GM23338 (cell line): ENCODE results near the gene CYP1B1. TPM values are rescaled to one million over a fixed set of nuclear protein-coding genes. Genes with fewer than 3 reads are reported as not detected.
A peak's percentile ranks its signal among the peaks of the same experiment; 100 is the strongest.

Source experiments
- ATAC-seq: fragments of 200-7000 bp; cut with Tn5 transposase; 3 replicates; pipeline ENCODE4 v1.9.1; 2020
- DNase-seq: peaks from one replicate; pipeline ENCODE4 v3.0.0-alpha.2; 2015; ENCODE audit warnings: low spot score
- H2AFZ ChIP-seq: fragments of 200-600 bp; sonication (generic); 2 replicates; pipeline ENCODE4 v1.8.0; 2016; ENCODE audit warnings: antibody characterized with exemption, mild to moderate bottlenecking, moderate library complexity
- H3F3A ChIP-seq: fragments of 200-600 bp; sonication (generic); replicated peaks from 2 replicates; pipeline ENCODE4 v1.8.0; 2017; ENCODE audit warnings: antibody characterized with exemption, mixed run types, low read depth
- H3K27ac ChIP-seq: fragments of 200-600 bp; sonication (generic); 2 replicates; pipeline ENCODE4 v1.6.1; 2016; ENCODE audit warnings: low read depth
- H3K27me3 ChIP-seq: fragments of 200-600 bp; sonication (generic); 2 replicates; pipeline ENCODE4 v1.8.0; 2016; ENCODE audit warnings: mild to moderate bottlenecking, mixed run types, moderate library complexity; ENCODE audit not compliant: insufficient read depth
- H3K36me3 ChIP-seq: fragments of 200-600 bp; sonication (generic); 2 replicates; pipeline ENCODE4 v1.8.0; 2016; ENCODE audit warnings: mild to moderate bottlenecking; ENCODE audit not compliant: insufficient read depth
- H3K4me1 ChIP-seq: fragments of 200-600 bp; sonication (generic); 2 replicates; pipeline ENCODE4 v1.8.0; 2016; ENCODE audit warnings: mild to moderate bottlenecking, moderate library complexity; ENCODE audit not compliant: insufficient read depth
- H3K4me2 ChIP-seq: fragments of 200-600 bp; sonication (generic); 2 replicates; pipeline ENCODE4 v1.7.1; 2017; ENCODE audit warnings: mixed run types
- H3K4me3 ChIP-seq: fragments of 200-600 bp; sonication (generic); 2 replicates; pipeline ENCODE4 v1.6.1; 2016; ENCODE audit warnings: mixed run types
- H3K79me2 ChIP-seq: fragments of 200-600 bp; sonication (generic); replicated peaks from 2 replicates; pipeline ENCODE4 v1.8.0; 2017; ENCODE audit warnings: mild to moderate bottlenecking; ENCODE audit not compliant: insufficient read depth
- H3K9me2 ChIP-seq: fragments of 200-600 bp; sonication (generic); 2 replicates; pipeline ENCODE4 v1.8.0; 2017; ENCODE audit not compliant: insufficient read depth
- H4K20me1 ChIP-seq: fragments of 200-600 bp; sonication (generic); replicated peaks from 2 replicates; pipeline ENCODE4 v1.8.0; 2017; ENCODE audit warnings: mild to moderate bottlenecking; ENCODE audit not compliant: insufficient read depth
- H3K27ac Mint-ChIP-seq: 2 replicates; pipeline ENCODE4 v1.8.0; 2020; ENCODE audit warnings: inconsistent platforms, mild to moderate bottlenecking, moderate library complexity, mixed read lengths
- H3K27me3 Mint-ChIP-seq: 3 replicates; pipeline ENCODE4 v1.8.0; 2022; ENCODE audit warnings: low read depth, mild to moderate bottlenecking, moderate library complexity, mixed read lengths, inconsistent platforms; ENCODE audit not compliant: insufficient read depth, poor library complexity
- H3K36me3 Mint-ChIP-seq: 3 replicates; pipeline ENCODE4 v1.8.0; 2021; ENCODE audit warnings: low read depth, mild to moderate bottlenecking, inconsistent platforms, moderate library complexity, mixed read lengths
- H3K4me1 Mint-ChIP-seq: 3 replicates; pipeline ENCODE4 v1.8.0; 2020; ENCODE audit warnings: mild to moderate bottlenecking, inconsistent platforms, mixed read lengths
- H3K4me3 Mint-ChIP-seq: 3 replicates; pipeline ENCODE4 v1.8.0; 2021; ENCODE audit warnings: moderate library complexity, mild to moderate bottlenecking, inconsistent platforms, mixed read lengths
- H3K9me3 Mint-ChIP-seq: 3 replicates; pipeline ENCODE4 v1.8.0; 2020; ENCODE audit warnings: moderate library complexity, mild to moderate bottlenecking, inconsistent platforms, mixed read lengths
- CREB1 ChIP-seq: fragments of 250-450 bp; sonication (Bioruptor Pico); IDR thresholded peaks from 2 replicates; pipeline ENCODE4 v1.5.0; 2020; ENCODE audit warnings: low read depth, mild to moderate bottlenecking, moderate library complexity
- CTCF ChIP-seq, 2 experiments: fragments of 200-600 bp in 1 of 2; sonication (generic) in 1 of 2; conservative IDR thresholded peaks; 2 replicates each; pipeline versions ENCODE4 v1.5.1 to v1.6.1; 2016 to 2017; ENCODE audit warnings: antibody characterized with exemption in 2 of 2, low read depth in 2 of 2, mild to moderate bottlenecking in 2 of 2, moderate library complexity in 1 of 2
- EZH2 ChIP-seq: fragments of 200-600 bp; sonication (generic); IDR thresholded peaks from one replicate; pipeline ENCODE4 v1.8.0; 2017; ENCODE audit warnings: antibody characterized with exemption, mild to moderate bottlenecking, low read depth; ENCODE audit not compliant: unreplicated experiment
- EZH2phosphoT487 ChIP-seq: fragments of 200-600 bp; sonication (generic); IDR thresholded peaks from one replicate; pipeline ENCODE4 v1.8.1; 2018; ENCODE audit warnings: antibody characterized with exemption; ENCODE audit not compliant: unreplicated experiment
- NANOG ChIP-seq: IDR thresholded peaks from 2 replicates; pipeline ENCODE4 v1.6.1; 2016; ENCODE audit warnings: antibody characterized with exemption, borderline replicate concordance
- REST ChIP-seq: IDR thresholded peaks from one replicate; pipeline ENCODE4 v1.6.1; 2018; ENCODE audit warnings: antibody characterized with exemption; ENCODE audit not compliant: unreplicated experiment
- STAT1 ChIP-seq: IDR thresholded peaks from one replicate; pipeline ENCODE4 v1.6.1; 2016; ENCODE audit warnings: antibody characterized with exemption; ENCODE audit not compliant: unreplicated experiment
- ZNF114 ChIP-seq: fragments of 250-450 bp; sonication (Bioruptor Pico); IDR thresholded peaks from 2 replicates; pipeline ENCODE4 v1.5.0; 2020; ENCODE audit warnings: mild to moderate bottlenecking, moderate library complexity
- polyA plus RNA-seq: library from polyadenylated mRNA; unstranded; fragments of >200 nt; fragmentation: Nextera tagmentation; extraction: Ambion mirVana; gene quantifications from 2 replicates; pipeline ENCODE4 v1.2.1, GENCODE V29; 2016
- total RNA-seq: library from RNA; depleted of rRNA; stranded (reverse); fragments of >200 nt; shearing (Covaris generic); gene quantifications from 2 replicates; pipeline ENCODE4 v1.2.3, GENCODE V29; 2014

The CYP1B1 gene
- total and polyA plus RNA-seq, 2 experiments from 2014 or later: 3.3 to 6.2 TPM

- DNase-seq (no peak), ATAC-seq (no peak)
- peaks cover 2% of the 10 kb centered on the region for H3K27me3 Mint-ChIP-seq
- Histone ChIP-seq H3K27me3 (no peaks in the 10 kb centered on the region), H3K9me2 (no peaks in the 10 kb centered on the region), H3K36me3 (no peaks in the 10 kb centered on the region), H3K27ac (no peak overlapping the region), H3K4me3 (no peak overlapping the region), H3K79me2 (no peaks in the 10 kb centered on the region), H3K4me1 (no peaks in the 10 kb centered on the region), H4K20me1 (no peaks in the 10 kb centered on the region), H3K4me2 (no peak overlapping the region), H3F3A (no peaks in the 10 kb centered on the region), H2AFZ (no peak overlapping the region)
- H3K36me3 Mint-ChIP-seq: peaks cover 9% of the 10 kb centered on the region; the same call in 2 of the 3 replicates
- TF ChIP-seq CTCF (conservative IDR thresholded peaks at IDR 0.05; ENCODE audit: low read depth in 2 of 2) (no peak), STAT1 (no peak), CREB1 (CRISPR knock-in tag) (no peak), EZH2phosphoT487 (no peak), NANOG (no peak), REST (no peak), EZH2 (no peak), ZNF114 (CRISPR knock-in tag) (no peak)
- H3K9me3 Mint-ChIP-seq: peaks cover 14% of the 10 kb centered on the region
- H3K4me3 Mint-ChIP-seq: no peak overlapping the region
- no peak overlapping the region for H3K27ac Mint-ChIP-seq
- peaks cover 3% of the 10 kb centered on the region for H3K4me1 Mint-ChIP-seq
Observed at GRCh38 chr2:38116762-38117161, 40.8 kb upstream of the CYP1B1 start.

GRCh38 chr2:38115216-38116032 lies 39.5 kb upstream of the CYP1B1 start:
- Mint-ChIP-seq H3K27me3 (peaks cover 3% of the 10 kb centered on the region), H3K4me3 (no peak overlapping the region), H3K27ac (no peak overlapping the region), H3K4me1 (peaks cover 3% of the 10 kb centered on the region), H3K9me3 (peaks cover 20% of the 10 kb centered on the region), H3K36me3 (peaks cover 14% of the 10 kb centered on the region; the same call in 2 of the 3 replicates)
- H3K36me3 ChIP-seq: no peaks in the 10 kb centered on the region
- H3K4me3 ChIP-seq: no peak overlapping the region
- H2AFZ ChIP-seq: no peak overlapping the region
- no peaks in the 10 kb centered on the region for H3K79me2 ChIP-seq
- no peaks in the 10 kb centered on the region for H3K9me2 ChIP-seq
- H3F3A ChIP-seq: no peaks in the 10 kb centered on the region
- H3K27ac ChIP-seq: no peak overlapping the region
- no peak overlapping the region for H3K4me2 ChIP-seq
- H4K20me1 ChIP-seq: no peaks in the 10 kb centered on the region
- ATAC-seq: peak; percentile 99
- H3K4me1 ChIP-seq: no peaks in the 10 kb centered on the region
- peak; percentile 92 for DNase-seq
- no peaks in the 10 kb centered on the region for H3K27me3 ChIP-seq
- TF ChIP-seq CTCF (conservative IDR thresholded peaks at IDR 0.05; ENCODE audit: low read depth in 2 of 2) (peak; percentile 99), EZH2phosphoT487 (no peak), CREB1 (CRISPR knock-in tag) (no peak)
